OCI-M2 (cell line): ENCODE results near the gene CARD11.
"Not testable (repeated sequence)": the region's sequence is repeated elsewhere in the genome, so short reads cannot be mapped to it uniquely, and the experiment has no call there.

Experiments used
- DNase-seq: peaks from one replicate; lab custom pipeline; 2025; ENCODE audit not compliant: unreplicated experiment; lab: John Stamatoyannopoulos, UW

CARD11 gene

GRCh38 chr7:3065724-3066143 lies 22.1 kb upstream of the CARD11 start:
- no peak for DNase-seq

DNA sequence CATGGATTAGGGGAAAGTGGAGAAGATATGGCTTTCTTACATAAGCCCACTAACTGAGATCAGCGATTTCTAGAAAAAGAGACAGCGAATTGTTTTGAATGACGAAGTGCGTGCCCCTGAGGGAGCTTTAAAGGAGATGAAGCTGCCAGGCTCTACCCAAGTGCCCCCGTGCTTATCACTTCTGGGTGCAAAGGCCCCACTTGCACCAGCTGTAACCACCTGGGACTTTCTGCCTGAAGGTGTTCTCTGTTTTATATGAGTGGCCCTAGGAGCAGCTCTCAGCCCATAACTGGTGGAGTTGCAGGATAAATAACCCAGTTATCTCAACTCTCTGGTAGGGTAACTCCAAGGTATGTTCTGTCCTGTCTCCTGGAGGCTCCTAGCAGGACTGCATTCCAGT lies 20.4 kb upstream of the CARD11 start:
- DNase-seq: no peak

GRCh38 chr7:3063016-3063753 lies 19.5 kb upstream of the CARD11 start:
- DNase-seq: no peak

DNA sequence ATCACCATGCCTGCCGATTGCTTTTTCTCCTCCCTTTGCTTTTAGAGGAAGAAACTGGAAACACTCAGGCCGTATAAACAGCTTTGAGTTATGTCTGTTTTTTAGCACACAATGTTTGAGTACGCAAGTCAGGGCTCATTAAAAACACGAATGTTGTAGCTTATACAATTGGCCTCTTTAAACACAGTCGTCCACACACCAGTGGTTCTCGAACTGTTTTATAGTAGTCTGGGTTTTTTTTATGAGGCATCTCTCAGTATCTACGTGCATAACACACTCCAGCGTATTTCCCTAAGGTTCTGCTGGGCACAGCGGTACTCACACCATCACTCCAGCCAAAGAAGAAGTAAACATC lies 13.4 kb upstream of the CARD11 start:
- DNase-seq: no peak

GRCh38 chr7:3056234-3057065 lies 12.8 kb upstream of the CARD11 start:
- no peak for DNase-seq

DNA sequence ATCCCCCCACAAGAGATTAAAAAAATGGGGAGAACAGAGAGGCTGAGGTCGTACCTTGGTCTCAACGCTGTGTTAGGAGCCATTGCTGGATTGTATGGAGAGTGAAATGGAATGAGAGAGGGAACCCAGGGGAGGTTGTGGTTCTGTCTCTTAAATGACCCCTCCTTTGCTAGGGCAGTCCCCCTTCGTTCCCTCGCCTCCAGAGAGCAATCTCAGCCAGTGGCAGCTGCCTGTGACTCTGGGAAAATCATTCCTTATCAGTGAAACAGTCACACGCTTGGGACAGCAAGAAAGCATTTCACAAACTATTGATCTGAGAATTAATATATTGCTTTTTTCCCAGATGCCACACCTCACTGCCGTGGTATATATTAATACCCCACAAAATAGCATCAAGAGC lies 12.0 kb upstream of the CARD11 start:
- DNase-seq: no peak

DNA sequence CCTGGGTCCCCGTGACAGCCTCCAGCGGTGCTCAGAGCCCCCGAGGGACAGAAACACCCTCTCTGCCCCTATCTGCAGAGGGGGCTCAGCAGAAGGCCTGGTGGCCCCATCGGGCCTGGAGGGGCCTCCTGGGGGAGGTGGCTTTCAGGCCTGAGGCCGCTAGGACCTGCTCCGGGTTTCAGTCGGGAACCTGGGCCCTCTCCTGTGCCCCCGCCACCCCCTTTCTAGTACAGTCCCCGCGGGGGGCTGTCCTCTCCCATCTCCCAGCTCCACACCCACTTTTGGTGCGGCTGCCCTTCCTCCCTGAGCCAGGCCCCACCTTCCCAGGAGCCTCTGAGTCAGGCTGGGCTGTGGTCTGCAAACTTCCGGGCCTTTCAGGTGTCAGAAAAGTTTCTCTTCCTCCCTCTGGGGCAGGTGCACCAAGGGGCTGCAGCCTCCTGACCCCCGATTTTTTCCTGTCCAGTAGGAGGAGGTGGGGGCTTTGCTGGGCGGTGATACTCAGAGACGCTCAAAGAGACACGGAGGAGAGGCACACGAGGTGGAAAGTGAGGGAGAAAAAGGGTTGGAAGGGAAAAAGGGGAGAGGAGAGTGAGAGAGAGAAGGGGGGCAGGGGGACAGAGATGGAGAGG lies 692 bp downstream of the CARD11 start:
- no peak for DNase-seq

DNA sequence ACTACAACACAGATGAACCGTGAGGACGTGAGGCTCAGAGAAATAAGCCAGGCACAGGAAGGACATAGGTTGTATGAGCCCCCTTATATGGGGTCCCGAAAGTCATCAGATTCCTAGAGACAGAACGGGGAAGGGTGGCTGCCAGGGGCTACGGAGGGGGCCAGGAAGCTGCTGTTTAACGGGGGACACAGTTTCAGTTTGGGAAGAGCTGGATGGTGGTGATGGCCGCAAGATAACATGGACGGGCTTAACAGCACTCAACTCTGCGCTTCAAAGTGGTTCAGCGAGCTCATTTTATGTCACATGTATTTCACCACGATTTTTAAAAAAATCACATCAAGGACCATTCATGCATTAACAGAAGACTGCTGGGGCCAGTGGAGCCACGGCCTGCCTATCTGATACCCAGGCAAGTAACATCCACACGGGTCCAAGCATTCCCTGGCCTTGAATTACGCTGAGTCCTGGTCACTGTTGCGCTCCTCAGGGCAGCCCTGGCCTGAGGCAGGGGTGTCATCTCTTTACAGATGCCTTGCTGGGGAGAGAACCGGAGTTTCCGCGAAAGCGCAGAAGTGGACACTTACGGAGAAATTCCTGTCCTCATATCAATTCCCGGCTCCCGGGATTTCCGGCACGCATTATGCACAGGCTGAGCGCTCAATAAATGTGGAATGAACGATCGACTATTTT lies 1.5 kb downstream of the CARD11 start:
- DNase-seq: no peak

DNA sequence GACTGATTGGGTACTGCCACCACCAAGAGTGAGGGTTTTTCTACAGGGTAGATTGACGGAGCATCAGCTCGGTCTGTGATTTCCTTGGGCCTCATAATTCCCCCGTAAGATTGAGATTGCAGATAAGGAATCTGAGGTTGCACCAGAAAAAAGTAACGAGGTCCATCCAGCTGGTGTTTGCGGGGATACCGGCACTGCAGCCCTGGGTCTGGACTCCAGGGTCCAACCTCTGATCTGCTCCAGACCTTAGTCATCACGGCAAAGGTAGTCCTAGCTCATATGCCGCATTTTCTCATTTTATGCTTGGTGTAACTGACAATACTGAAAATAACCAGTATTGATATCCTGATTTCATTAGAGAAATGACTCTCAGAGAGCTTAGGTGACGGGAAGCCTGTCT lies 3.9 kb downstream of the CARD11 start:
- DNase-seq: no peak

GRCh38 chr7:3038011-3038410 lies 5.7 kb downstream of the CARD11 start:
- DNase-seq: not testable (repeated sequence)

GRCh38 chr7:3037259-3037658 lies 6.4 kb downstream of the CARD11 start:
- no peak for DNase-seq

- no peak for DNase-seq
These were observed 9.0 kb downstream of the CARD11 start for GRCh38 chr7:3034591-3035150.

DNA sequence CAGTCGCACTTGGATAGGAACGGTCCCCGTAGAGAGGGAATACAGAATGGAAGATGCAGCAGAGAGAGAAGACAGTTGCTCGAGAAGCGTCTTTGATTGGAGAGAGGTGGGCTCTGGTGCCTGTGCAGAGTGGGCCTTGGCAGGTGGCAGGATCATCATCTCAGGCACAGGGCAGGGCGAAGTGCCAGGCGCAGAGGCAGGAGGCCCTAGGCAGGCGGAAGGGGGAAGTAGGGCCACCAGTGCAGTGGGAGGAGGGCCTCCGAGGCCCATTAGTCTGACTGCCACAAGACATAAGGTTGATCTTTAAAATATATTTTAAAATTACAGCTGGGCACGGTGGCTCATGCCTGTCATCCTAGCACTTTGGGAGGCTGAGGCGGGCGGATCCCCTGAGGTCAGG lies 10.1 kb downstream of the CARD11 start:
- no peak for DNase-seq

GRCh38 chr7:3033136-3033535 lies 10.5 kb downstream of the CARD11 start:
- no peak for DNase-seq

- DNase-seq: no peak
These were observed 11.4 kb downstream of the CARD11 start for GRCh38 chr7:3032256-3032655.

DNA sequence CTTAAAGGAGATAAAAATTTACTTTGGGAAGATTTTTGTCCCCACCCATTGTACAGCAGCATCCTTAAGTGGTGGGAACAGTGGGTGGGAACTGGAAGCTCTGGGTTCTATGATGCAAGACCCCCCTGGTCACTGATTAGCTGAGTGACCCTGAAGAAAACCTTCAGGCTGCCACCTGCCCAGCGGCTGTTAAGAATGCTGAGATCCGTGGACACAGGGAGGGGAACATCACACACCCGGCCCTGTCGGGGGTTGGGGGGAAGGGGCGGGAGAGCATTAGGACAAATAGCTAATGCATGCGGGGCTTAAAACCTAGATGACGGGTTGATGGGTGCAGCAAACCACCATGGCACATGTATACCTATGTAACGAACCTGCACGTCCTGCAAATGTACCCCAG lies 14.5 kb downstream of the CARD11 start:
- DNase-seq: no peak

DNA sequence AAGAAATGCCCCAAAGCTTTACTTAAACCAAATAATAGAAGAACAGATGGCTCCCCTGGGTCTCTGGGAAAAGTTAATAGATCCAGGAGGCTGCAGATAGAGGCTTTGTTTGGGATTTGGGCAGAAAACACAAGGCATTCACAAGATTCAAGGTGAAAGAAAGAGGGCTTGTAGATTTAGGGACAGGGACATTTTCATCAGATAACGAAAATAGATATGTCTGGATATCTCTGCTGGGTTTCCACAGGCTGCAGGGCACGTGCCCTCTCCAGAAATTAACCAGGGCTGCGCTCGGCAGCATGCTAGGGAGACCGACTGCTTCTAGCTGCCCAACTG lies 14.9 kb downstream of the CARD11 start:
- no peak for DNase-seq

DNA sequence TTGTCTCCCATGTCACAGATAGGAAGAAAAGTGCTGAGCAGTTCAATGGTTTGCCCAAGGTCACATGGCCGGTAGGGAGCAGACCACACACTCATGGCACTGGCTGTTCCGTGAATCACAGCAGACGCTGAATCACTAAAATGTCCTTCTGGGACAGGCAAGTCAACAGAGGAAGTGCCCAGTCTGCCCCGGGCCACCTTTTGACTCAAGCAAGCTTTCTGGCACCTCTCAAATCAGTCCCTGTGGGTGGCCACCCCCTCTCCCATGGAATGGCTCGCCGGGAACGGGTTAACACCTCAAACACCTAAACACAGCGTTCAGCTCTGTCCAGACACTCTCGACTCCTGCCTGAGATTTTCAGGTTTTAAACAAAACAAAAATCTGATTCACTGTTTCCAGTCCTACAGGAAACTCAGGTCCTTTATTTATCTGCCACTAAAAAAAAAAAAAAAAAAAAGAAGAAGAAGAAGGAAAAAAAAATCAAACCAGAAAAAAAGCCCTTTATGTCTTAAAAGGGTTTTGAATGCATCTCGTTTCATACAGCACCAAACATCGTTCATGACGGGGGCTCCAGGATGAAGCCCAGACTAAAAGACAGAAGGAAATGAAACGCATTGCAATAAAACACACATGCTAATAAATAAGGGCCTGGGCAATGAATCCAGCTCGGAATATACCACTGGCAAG lies 15.5 kb downstream of the CARD11 start:
- DNase-seq: no peak

GRCh38 chr7:3027005-3027845 lies 16.4 kb downstream of the CARD11 start:
- no peak for DNase-seq

DNA sequence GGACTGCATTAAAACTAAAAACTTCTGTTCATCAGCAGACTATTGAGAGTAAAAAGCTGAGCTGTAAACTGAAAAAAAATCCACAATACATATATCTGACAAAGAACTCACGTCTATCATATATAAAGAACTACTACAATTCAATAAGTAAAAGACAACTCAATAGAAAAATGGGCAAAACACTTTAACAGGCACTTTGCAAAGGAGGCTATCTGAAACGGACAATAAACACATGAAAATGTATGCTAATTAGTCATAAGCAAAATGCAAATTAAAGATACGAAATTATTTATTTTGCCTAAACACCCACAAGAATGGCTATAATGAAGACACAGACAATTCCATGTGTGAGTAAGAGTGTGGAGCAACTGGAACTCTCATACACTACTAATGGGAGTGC lies 18.1 kb downstream of the CARD11 start:
- DNase-seq: no peak
